ENCODE measurements around the gene MVD.

The MVD gene

DNA sequence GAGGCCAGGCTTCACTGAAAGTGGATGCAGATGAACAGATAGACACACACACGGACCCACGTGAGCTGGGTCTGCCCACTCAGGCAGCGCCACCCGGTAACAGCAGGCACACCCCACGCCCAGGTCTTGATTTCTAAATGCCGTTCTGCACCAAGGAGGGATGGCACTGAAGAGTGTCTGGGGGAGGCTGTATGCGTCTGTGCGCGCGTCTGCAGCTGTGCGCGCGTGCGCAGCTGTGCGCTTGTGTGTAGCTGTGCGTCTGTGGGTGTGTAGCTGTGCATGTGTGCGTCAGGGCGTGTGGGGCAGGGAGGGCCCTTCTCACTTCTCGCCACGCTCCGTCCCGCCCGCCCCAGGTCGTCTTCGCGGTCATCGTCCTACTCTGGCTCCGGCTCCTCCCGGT lies 40.0 kb downstream of the MVD start:
- TF ChIP-seq CTCF (IDR thresholded peaks at IDR 0.05; ENCODE audit: low read depth, low read length, missing control alignments): no peak
- Histone ChIP-seq H3K4me3 (ENCODE audit: low read depth, low read length) (no peak overlapping the region), H3K36me3 (replicated peaks) (peaks cover 47% of the 10 kb centered on the region), H3K27me3 (replicated peaks) (no peaks in the 10 kb centered on the region), H3K27ac (no peak overlapping the region)
- in situ Hi-C loops (cut with HindIII; ENCODE audit: low pct_ligation_motif_present, low sequenced_read_pairs): no loop called here
- DNase-seq: no peak

GRCh38 chr16:88622125-88622524 lies 40.8 kb downstream of the MVD start:
- Histone ChIP-seq H3K27me3 (replicated peaks) (no peaks in the 10 kb centered on the region), H3K27ac (no peak overlapping the region), H3K4me3 (ENCODE audit: low read depth, low read length) (no peak overlapping the region), H3K36me3 (replicated peaks) (peaks cover 39% of the 10 kb centered on the region)
- no peak for DNase-seq
- TF ChIP-seq CTCF (IDR thresholded peaks at IDR 0.05; ENCODE audit: low read depth, low read length, missing control alignments): no peak
- in situ Hi-C loops (cut with HindIII; ENCODE audit: low pct_ligation_motif_present, low sequenced_read_pairs): no loop called here

- DNase-seq: no peak
- Histone ChIP-seq H3K27ac (no peak overlapping the region), H3K36me3 (replicated peaks) (peaks cover 33% of the 10 kb centered on the region), H3K27me3 (replicated peaks) (no peaks in the 10 kb centered on the region), H3K4me3 (ENCODE audit: low read depth, low read length) (no peak overlapping the region)
- TF ChIP-seq CTCF (IDR thresholded peaks at IDR 0.05; ENCODE audit: low read depth, low read length, missing control alignments): no peak
- in situ Hi-C loops (cut with HindIII; ENCODE audit: low pct_ligation_motif_present, low sequenced_read_pairs): no loop called here
Measured at GRCh38 chr16:88619859-88620815, 42.8 kb downstream of the MVD start.

DNA sequence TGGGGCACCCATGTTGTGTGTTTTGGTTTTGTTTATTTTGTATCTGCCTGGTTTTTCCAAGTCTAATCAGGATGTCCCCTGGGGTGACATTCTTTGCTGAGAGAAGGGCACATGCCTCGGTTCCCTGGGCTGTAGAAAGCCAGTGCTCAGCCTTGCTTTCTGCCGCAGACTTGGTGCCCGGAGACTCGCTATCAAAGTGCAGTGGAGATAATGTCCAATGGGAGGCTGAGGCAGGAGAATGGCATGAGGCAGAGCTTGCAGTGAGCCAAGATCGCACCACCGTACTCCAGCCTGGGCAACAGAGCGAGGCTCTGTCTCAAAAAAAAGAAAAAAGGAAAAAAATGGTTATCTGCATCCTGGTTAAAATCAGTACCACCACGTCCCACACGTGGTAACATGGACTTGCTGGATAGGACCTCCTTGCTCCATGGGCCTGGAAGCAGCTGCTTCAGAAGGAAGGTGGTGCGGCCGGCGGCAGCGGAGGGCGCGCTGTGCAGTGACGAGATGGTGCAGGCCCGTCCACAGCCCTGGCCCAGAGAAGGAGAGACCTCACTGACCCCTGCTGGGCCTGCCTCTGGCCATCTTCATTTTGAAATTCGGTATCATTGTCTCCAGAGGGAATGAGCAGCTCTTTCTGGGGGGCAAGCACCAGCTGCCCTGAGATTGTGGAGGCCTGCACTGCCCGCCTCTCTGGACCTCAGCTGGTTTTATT lies 43.8 kb downstream of the MVD start:
- Histone ChIP-seq H3K27me3 (replicated peaks) (no peaks in the 10 kb centered on the region), H3K27ac (no peak overlapping the region), H3K36me3 (replicated peaks) (peaks cover 25% of the 10 kb centered on the region), H3K4me3 (ENCODE audit: low read depth, low read length) (no peak overlapping the region)
- in situ Hi-C loops (cut with HindIII; ENCODE audit: low pct_ligation_motif_present, low sequenced_read_pairs): no loop called here
- no peak for TF ChIP-seq CTCF (IDR thresholded peaks at IDR 0.05; ENCODE audit: low read depth, low read length, missing control alignments)
- no peak for DNase-seq

- DNase-seq: no peak
- in situ Hi-C loops (cut with HindIII; ENCODE audit: low pct_ligation_motif_present, low sequenced_read_pairs): no loop called here
- Histone ChIP-seq H3K27me3 (replicated peaks) (no peaks in the 10 kb centered on the region), H3K27ac (no peak overlapping the region), H3K36me3 (replicated peaks) (peaks cover 18% of the 10 kb centered on the region), H3K4me3 (ENCODE audit: low read depth, low read length) (no peak overlapping the region)
- TF ChIP-seq CTCF (IDR thresholded peaks at IDR 0.05; ENCODE audit: low read depth, low read length, missing control alignments): no peak
Measured at GRCh38 chr16:88618182-88618955, 44.5 kb downstream of the MVD start.
